NB4 (cell line): ENCODE data around the gene ILF3.
A peak's percentile ranks its signal among the peaks of the same experiment; 100 is the strongest.

Source experiments
- DNase-seq: peaks from one replicate; pipeline ENCODE4 v3.0.0; 2010; ENCODE audit warnings: low read depth
- H3K4me3 ChIP-seq: one replicate; pipeline ENCODE4 v1.5.1; 2011; ENCODE audit warnings: mild to moderate bottlenecking, low read depth, low read length, moderate library complexity
- CTCF ChIP-seq: IDR thresholded peaks from one replicate; pipeline ENCODE4 v1.5.1; 2012; ENCODE audit warnings: low read depth, low read length
- MAX ChIP-seq: IDR thresholded peaks from 2 replicates; pipeline ENCODE4 v1.6.1; 2011; ENCODE audit warnings: low read depth, low read length
- MYC ChIP-seq: IDR thresholded peaks from 2 replicates; pipeline ENCODE4 v1.6.1; 2011; ENCODE audit warnings: low read depth, low read length
- POLR2A ChIP-seq: IDR thresholded peaks from 2 replicates; pipeline ENCODE4 v1.6.1; 2011; ENCODE audit warnings: mild to moderate bottlenecking; ENCODE audit not compliant: insufficient read length; ENCODE audit errors: extremely low read depth

ILF3 gene

GRCh38 chr19:10648360-10648759 is 5.8 kb upstream of the ILF3 start:
- H3K4me3 ChIP-seq: no peak overlapping the region
- TF ChIP-seq POLR2A: no peak
- TF ChIP-seq CTCF: no peak
- no peak for TF ChIP-seq MAX
- TF ChIP-seq MYC: no peak
- DNase-seq: no peak

- TF ChIP-seq POLR2A (no peak), MYC (no peak), MAX (no peak), CTCF (no peak)
- no peak overlapping the region for H3K4me3 ChIP-seq
- DNase-seq: no peak
Observed at GRCh38 chr19:10651851-10652250, 2.3 kb upstream of the ILF3 start.

DNA sequence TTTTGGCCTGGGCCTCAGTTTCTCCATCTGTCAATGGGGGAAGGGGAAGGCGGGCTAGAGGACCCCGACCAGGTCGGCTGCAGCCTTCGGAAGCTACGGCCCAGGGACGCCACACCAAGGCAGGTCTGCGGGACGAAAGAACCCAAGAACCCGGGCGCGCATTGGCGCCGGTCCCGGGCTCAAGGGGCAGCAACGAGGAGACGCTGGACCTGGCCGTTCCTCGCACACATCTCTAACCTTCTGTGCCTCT is 739 bp upstream of the ILF3 start:
- no peak for TF ChIP-seq MYC
- no peak for TF ChIP-seq CTCF
- TF ChIP-seq MAX: no peak
- TF ChIP-seq POLR2A: no peak
- DNase-seq: no peak
- H3K4me3 ChIP-seq: peak overlapping the region; percentile 74

DNA sequence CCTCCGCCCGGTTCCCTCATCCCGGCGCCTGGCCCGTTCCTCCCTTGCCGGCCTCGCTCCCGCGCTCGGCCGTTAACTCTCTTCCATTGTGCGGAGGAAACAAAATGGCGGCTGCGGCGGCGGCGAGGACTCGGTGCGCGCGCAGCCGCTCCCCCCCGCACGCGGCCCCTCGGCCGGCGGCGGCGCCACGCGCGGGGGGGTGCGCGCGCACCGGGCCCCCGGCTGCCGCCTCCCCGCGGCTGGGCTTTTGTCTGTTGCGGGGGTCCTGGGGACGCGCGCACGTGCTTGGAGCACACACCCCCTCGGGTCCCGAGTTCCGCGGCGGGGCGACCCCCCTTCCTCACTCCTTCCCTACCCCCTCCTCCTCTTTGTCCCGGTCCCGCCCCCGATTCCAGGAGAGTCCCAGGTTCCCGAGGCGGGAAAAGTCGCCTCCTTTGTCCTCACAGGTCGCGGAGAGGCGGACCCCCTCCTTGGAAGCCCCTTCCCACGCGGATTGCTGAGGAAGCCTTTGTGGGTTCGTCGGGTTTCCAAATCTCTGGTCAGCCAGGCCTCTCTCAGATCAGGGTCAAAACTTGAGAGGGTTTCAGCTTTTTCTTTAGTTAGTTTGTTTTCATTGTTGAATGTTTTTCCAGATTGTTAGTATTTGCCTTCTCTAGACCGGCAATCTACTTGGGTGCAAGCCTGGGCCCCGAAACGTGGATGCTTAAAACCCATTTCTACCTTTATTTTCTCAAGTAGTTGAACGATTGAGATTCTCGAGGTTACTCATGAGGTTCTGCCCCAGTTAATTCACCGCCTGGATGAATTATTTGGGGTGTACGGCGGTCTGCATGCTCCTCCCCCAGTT is 687 bp downstream of the ILF3 start:
- TF ChIP-seq MYC: peak; percentile 88
- no peak for TF ChIP-seq CTCF
- TF ChIP-seq MAX: peak; percentile 89
- peak; percentile 74 for TF ChIP-seq POLR2A
- peak overlapping the region; percentile 74 for H3K4me3 ChIP-seq
- DNase-seq: peak; percentile 85

- peak overlapping the region; percentile 74 for H3K4me3 ChIP-seq
- no peak for TF ChIP-seq MYC
- TF ChIP-seq CTCF: peak; percentile 44
- DNase-seq: peak; percentile 75
Observed at GRCh38 chr19:10655457-10656312, 1.5 kb downstream of the ILF3 start.
